Spleen (tissue), 7 donors: Measurements from ENCODE around the gene TRAF5.

ENCODE experiments used
- CTCF ChIP-seq, 11 experiments: fragments of 200-600 bp in 7 of 11; fragments of 450-650 bp in 4 of 11; sonication (generic) in 4 of 11; IDR thresholded peaks in 8 of 11; conservative IDR thresholded peaks in 3 of 11; 1 replicate in 7 of 11; 2 replicates in 4 of 11; pipeline versions ENCODE4 v1.4.0 to v1.8.0; 2016 to 2021; ENCODE audit warnings: antibody characterized with exemption in 11 of 11, inconsistent platforms in 4 of 11, mild to moderate bottlenecking in 1 of 11
- POLR2A ChIP-seq, 3 donors: fragments of 450-650 bp; IDR thresholded peaks; one replicate each; pipeline ENCODE4 v1.5.1; 2017; ENCODE audit warnings: antibody characterized with exemption in 3 of 3, mild to moderate bottlenecking in 1 of 3
- POLR2AphosphoS5 ChIP-seq, 3 donors: sonication (generic); formaldehyde crosslinking; IDR thresholded peaks; one replicate each; pipeline ENCODE4 v1.5.1; 2017; ENCODE audit warnings: antibody characterized with exemption in 3 of 3
- donor health status: DM: no; HTN: no; CAD: no; lungs with moderate emphysema.
- donor health status: DM: no; HTN: no; CAD: no.
- donor health status: DM: no; HTN: no; CAD: no.

GRCh38 chr1:211309617-211310016 is 17.0 kb upstream of the TRAF5 start:
- TF ChIP-seq CTCF (IDR thresholded peaks at IDR 0.05 in 8 of 11, conservative IDR thresholded peaks at IDR 0.05 in 3 of 11), result no peak
- no peak for TF ChIP-seq POLR2A (IDR thresholded peaks at IDR 0.05)
- TF ChIP-seq POLR2AphosphoS5 (IDR thresholded peaks at IDR 0.05), result no peak
